GM19468 (cell line): ENCODE measurements around the gene TREML2.
"Not testable (repeated sequence)": the region's sequence is repeated elsewhere in the genome, so short reads cannot be mapped to it uniquely, and the experiment has no call there.

Source experiments
- ATAC-seq: cut with Tn5 transposase; IDR thresholded peaks from one replicate; pipeline ENCODE4 v1.9.1; 2021; ENCODE audit warnings: mild to moderate bottlenecking, moderate library complexity, moderate number of reproducible peaks; ENCODE audit not compliant: unreplicated experiment; ENCODE audit errors: extremely low read depth

TREML2 gene

GRCh38 chr6:41209547-41210320 is 8.8 kb upstream of the TREML2 start:
- no peak for ATAC-seq

GRCh38 chr6:41208439-41209106 is 7.6 kb upstream of the TREML2 start:
- no peak for ATAC-seq

- ATAC-seq = no peak
Measured at GRCh38 chr6:41204156-41204555, 3.2 kb upstream of the TREML2 start.

- no peak for ATAC-seq
Measured at GRCh38 chr6:41201764-41202173, 820 bp upstream of the TREML2 start.

GRCh38 chr6:41200296-41200900 is 551 bp downstream of the TREML2 start:
- ATAC-seq = no peak

GRCh38 chr6:41199552-41200246 is 1.2 kb downstream of the TREML2 start:
- no peak for ATAC-seq

GRCh38 chr6:41197234-41197633 is 3.7 kb downstream of the TREML2 start:
- ATAC-seq = no peak

GRCh38 chr6:41194386-41194785 is 6.6 kb downstream of the TREML2 start:
- ATAC-seq = no peak

- no peak for ATAC-seq
Measured at GRCh38 chr6:41193884-41194283, 7.1 kb downstream of the TREML2 start.

- ATAC-seq = no peak
Measured at GRCh38 chr6:41193171-41193734, 7.7 kb downstream of the TREML2 start.

- ATAC-seq = no peak
Measured at GRCh38 chr6:41191569-41191968, 9.4 kb downstream of the TREML2 start.

- ATAC-seq = no peak
Measured at GRCh38 chr6:41190791-41191190, 10.2 kb downstream of the TREML2 start.

- ATAC-seq = no peak
Measured at GRCh38 chr6:41189967-41190366, 11.0 kb downstream of the TREML2 start.

GRCh38 chr6:41189046-41189445 is 11.9 kb downstream of the TREML2 start:
- ATAC-seq = not testable (repeated sequence)

GRCh38 chr6:41187924-41188886 is 12.7 kb downstream of the TREML2 start:
- ATAC-seq = no peak

- ATAC-seq = no peak
Measured at GRCh38 chr6:41186031-41186562, 14.9 kb downstream of the TREML2 start.

GRCh38 chr6:41184761-41185160 is 16.2 kb downstream of the TREML2 start:
- ATAC-seq = no peak

- ATAC-seq = no peak
Measured at GRCh38 chr6:41182069-41183034, 18.6 kb downstream of the TREML2 start.
